K562 (cell line): ENCODE results near the gene PTRHD1. TPM values are rescaled to one million over a fixed set of nuclear protein-coding genes. Genes with fewer than 3 reads are reported as not detected.

Experiments used
- ARID4B ChIP-seq: sonication (generic); formaldehyde crosslinking; IDR thresholded peaks from 2 replicates; pipeline ENCODE4 v1.8.0; 2022; ENCODE audit warnings: mild to moderate bottlenecking, missing genetic modification reagents
- CHD4 ChIP-seq: fragments of 200-600 bp; sonication (generic); IDR thresholded peaks from 3 replicates; pipeline ENCODE4 v1.6.1; 2012; ENCODE audit warnings: low read depth, mild to moderate bottlenecking, mixed read lengths, low read length, inconsistent platforms; ENCODE audit not compliant: insufficient read depth, insufficient replicate concordance, poor library complexity, severe bottlenecking
- DNMT1 ChIP-seq: fragments of 450-650 bp; IDR thresholded peaks from 2 replicates; pipeline ENCODE4 v1.6.1; 2016; ENCODE audit warnings: antibody characterized with exemption, mild to moderate bottlenecking
- E2F3 ChIP-seq: fragments of 250-450 bp; sonication (Bioruptor Pico); IDR thresholded peaks from 2 replicates; pipeline ENCODE4 v1.4.0; 2020; ENCODE audit warnings: mild to moderate bottlenecking
- HNRNPH1 ChIP-seq: fragments of 200-400 bp; formaldehyde crosslinking; optimal IDR thresholded peaks from 2 replicates; pipeline ENCODE3; 2017; ENCODE audit warnings: low read depth, mild to moderate bottlenecking, low read length, moderate library complexity
- JUN ChIP-seq, 2 experiments: sonication (generic) in 1 of 2; formaldehyde crosslinking in 1 of 2; IDR thresholded peaks; 2 replicates each; pipeline versions ENCODE4 v1.6.1 to v1.8.0; 2012 to 2022; ENCODE audit warnings: borderline replicate concordance in 2 of 2, mild to moderate bottlenecking in 2 of 2, improper control_type of control experiment in 1 of 2, low read depth in 1 of 2, low read length in 1 of 2, missing genetic modification reagents in 1 of 2
- KHSRP ChIP-seq: fragments of 450-650 bp; IDR thresholded peaks from 2 replicates; pipeline ENCODE4 v1.6.1; 2017
- MEF2A ChIP-seq: IDR thresholded peaks from 2 replicates; pipeline ENCODE4 v1.6.1; 2011; ENCODE audit warnings: low read depth, mild to moderate bottlenecking, low read length, moderate library complexity; ENCODE audit not compliant: control insufficient read depth
- MTA2 ChIP-seq: fragments of 450-650 bp; IDR thresholded peaks from 2 replicates; pipeline ENCODE4 v1.6.1; 2016; ENCODE audit warnings: low read depth
- ZNF12 ChIP-seq: sonication (generic); formaldehyde crosslinking; IDR thresholded peaks from 2 replicates; pipeline ENCODE4 v1.4.0; 2020; ENCODE audit warnings: mild to moderate bottlenecking, missing genetic modification reagents
- ZNF512 ChIP-seq: IDR thresholded peaks from 2 replicates; pipeline ENCODE4 v1.6.1; 2016; ENCODE audit warnings: missing genetic modification characterization, missing compliant biosample characterization
- ZZZ3 ChIP-seq: fragments of 450-650 bp; IDR thresholded peaks from 2 replicates; pipeline ENCODE4 v1.6.1; 2016; ENCODE audit warnings: antibody characterized with exemption, mild to moderate bottlenecking, moderate library complexity
- polyA plus RNA-seq, 8 experiments: library from polyadenylated mRNA; depleted of rRNA in 4 of 8; stranded (reverse) in 5 of 8; unstranded in 3 of 8; fragments of >200 nt; fragmentation: Nextera tagmentation in 2 of 8; fragmentation: Illumina TruSeq in 1 of 8; extraction: Ambion mirVana in 2 of 8; extraction: Trizol in 1 of 8; gene quantifications; 2 replicates each; pipeline versions ENCODE4 v1.2.1 to v1.2.3, GENCODE V29; 2011 to 2014; ENCODE audit warnings: inconsistent platforms in 1 of 8, missing spikeins in 1 of 8
- total RNA-seq, 7 experiments: library from RNA; depleted of rRNA in 6 of 7; stranded (reverse); fragments of >200 nt in 6 of 7; fragmentation: Illumina TruSeq in 2 of 7; extraction: Trizol in 2 of 7; gene quantifications; 2 replicates each; pipeline versions ENCODE4 v1.2.1 to v1.2.3, GENCODE V29; 2011 to 2021; ENCODE audit warnings: low replicate concordance in 1 of 7
- TF ChIP-seq, protein P1 (sequence below): IDR thresholded peaks from 2 replicates; pipeline ENCODE4 v1.6.1; 2011; ENCODE audit warnings: borderline replicate concordance, low read depth, mild to moderate bottlenecking, moderate library complexity, low read length; ENCODE audit not compliant: insufficient read depth, poor library complexity, severe bottlenecking
- TF ChIP-seq, protein P2 (sequence below), 2 experiments: IDR thresholded peaks; 2 replicates each; pipeline ENCODE4 v1.6.1; 2012; ENCODE audit warnings: improper control_type of control experiment in 2 of 2, low read depth in 2 of 2, low read length in 2 of 2, borderline replicate concordance in 1 of 2

Gene PTRHD1
- total and polyA plus RNA-seq, 9 of the 15 experiments (the other 6 are each of a cell fraction or from before 2014, with no cell fraction given), result 15.8 to 83.2 (median 46.6) TPM

DNA sequence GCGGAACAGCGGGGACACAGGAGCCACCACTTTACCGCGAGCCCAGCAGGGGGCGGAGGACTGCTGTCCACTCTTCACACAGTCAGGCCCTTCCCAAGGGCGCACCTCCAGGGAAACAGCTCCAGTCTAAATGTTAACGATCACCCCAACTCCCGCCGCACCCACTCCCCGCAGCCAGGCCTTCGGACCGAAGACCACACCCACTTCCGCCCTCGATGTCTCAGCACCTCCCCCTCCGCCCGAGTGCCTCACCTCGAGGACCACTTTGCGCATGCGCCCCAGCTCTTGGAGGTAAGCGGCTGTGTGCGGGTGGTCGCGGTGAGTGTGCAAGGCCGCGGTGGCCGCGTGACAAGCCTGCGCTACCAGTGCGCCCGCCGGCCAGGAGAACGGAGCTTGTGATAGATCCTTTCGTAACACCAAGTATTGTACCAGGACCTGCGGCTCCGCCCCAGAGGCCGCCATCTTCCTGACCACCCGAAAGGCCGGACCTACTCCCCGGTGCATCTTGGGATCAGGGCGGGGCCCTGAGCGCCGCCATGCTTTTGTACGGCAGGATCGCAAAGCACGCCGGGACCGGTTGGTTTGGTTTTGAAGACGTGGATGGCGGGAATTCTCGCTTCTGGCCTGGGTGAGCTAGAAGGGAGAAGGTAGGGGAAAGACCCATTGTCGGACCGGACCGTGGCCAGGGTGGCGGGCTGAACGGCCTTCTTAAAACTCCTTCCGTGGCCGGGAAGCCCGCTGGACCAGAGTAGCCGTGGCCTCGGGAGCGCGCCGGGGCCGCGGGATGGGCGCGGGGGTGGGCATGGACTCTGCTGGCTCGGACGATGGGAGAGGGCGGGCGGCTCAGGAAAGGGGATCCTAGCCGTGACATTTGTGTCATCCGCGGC, at the start of gene PTRHD1, which contains the start of gene CENPO (continued):
- TF ChIP-seq ARID4B (CRISPR knock-in tag) (peak; percentile 65), HNRNPH1 (no peak), ZZZ3 (no peak), E2F3 (peak; percentile 93), MEF2A (no peak), MTA2 (no peak), DNMT1 (no peak), ZNF512 (tag) (no peak), CHD4 (no peak), KHSRP (no peak), JUN (IDR thresholded peaks at IDR 0.05; ENCODE audit: borderline replicate concordance, low read depth, low read length) (no peak), JUN (CRISPR knock-in tag; IDR thresholded peaks at IDR 0.05; ENCODE audit: borderline replicate concordance) (no peak; the same call in 1 of the 2 replicates), ZNF12 (peak; percentile 54; the same call in 1 of the 2 replicates)
- TF ChIP-seq, protein P1, sequence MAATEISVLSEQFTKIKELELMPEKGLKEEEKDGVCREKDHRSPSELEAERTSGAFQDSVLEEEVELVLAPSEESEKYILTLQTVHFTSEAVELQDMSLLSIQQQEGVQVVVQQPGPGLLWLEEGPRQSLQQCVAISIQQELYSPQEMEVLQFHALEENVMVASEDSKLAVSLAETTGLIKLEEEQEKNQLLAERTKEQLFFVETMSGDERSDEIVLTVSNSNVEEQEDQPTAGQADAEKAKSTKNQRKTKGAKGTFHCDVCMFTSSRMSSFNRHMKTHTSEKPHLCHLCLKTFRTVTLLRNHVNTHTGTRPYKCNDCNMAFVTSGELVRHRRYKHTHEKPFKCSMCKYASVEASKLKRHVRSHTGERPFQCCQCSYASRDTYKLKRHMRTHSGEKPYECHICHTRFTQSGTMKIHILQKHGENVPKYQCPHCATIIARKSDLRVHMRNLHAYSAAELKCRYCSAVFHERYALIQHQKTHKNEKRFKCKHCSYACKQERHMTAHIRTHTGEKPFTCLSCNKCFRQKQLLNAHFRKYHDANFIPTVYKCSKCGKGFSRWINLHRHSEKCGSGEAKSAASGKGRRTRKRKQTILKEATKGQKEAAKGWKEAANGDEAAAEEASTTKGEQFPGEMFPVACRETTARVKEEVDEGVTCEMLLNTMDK, result peak; percentile 90
- TF ChIP-seq, protein P2, sequence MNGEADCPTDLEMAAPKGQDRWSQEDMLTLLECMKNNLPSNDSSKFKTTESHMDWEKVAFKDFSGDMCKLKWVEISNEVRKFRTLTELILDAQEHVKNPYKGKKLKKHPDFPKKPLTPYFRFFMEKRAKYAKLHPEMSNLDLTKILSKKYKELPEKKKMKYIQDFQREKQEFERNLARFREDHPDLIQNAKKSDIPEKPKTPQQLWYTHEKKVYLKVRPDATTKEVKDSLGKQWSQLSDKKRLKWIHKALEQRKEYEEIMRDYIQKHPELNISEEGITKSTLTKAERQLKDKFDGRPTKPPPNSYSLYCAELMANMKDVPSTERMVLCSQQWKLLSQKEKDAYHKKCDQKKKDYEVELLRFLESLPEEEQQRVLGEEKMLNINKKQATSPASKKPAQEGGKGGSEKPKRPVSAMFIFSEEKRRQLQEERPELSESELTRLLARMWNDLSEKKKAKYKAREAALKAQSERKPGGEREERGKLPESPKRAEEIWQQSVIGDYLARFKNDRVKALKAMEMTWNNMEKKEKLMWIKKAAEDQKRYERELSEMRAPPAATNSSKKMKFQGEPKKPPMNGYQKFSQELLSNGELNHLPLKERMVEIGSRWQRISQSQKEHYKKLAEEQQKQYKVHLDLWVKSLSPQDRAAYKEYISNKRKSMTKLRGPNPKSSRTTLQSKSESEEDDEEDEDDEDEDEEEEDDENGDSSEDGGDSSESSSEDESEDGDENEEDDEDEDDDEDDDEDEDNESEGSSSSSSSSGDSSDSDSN (IDR thresholded peaks at IDR 0.05; ENCODE audit: borderline replicate concordance in 1 of 2, low read depth in 2 of 2, low read length in 2 of 2), result 0 out of 4 replicates have a peak, but pooled peaks have one; percentile 32 to 48
